MM.1S (cell line): ENCODE data around the gene DDN.
A peak's percentile ranks its signal among the peaks of the same experiment; 100 is the strongest.

Experiments used
- DNase-seq: peaks from one replicate; pipeline ENCODE4 v3.0.0-alpha.2; 2015
- H2AFZ ChIP-seq: fragments of 300-600 bp; sonication (generic); 2 replicates; pipeline ENCODE4 v1.6.0; 2016; ENCODE audit warnings: antibody characterized with exemption, low read length
- H3F3A ChIP-seq: fragments of 300-600 bp; sonication (generic); 2 replicates; pipeline ENCODE4 v1.6.1; 2016; ENCODE audit warnings: mild to moderate bottlenecking, antibody characterized with exemption, low read length, moderate library complexity, mixed read lengths; ENCODE audit not compliant: insufficient read depth
- H3K27ac ChIP-seq: fragments of 300-600 bp; sonication (generic); 2 replicates; pipeline ENCODE4 v1.5.1; 2016; ENCODE audit warnings: mild to moderate bottlenecking, low read length
- H3K27me3 ChIP-seq: fragments of 300-600 bp; sonication (generic); replicated peaks from 2 replicates; pipeline ENCODE4 v1.6.0; 2016; ENCODE audit warnings: low read length; ENCODE audit not compliant: insufficient read depth
- H3K36me3 ChIP-seq: fragments of 300-600 bp; sonication (generic); replicated peaks from 2 replicates; pipeline ENCODE4 v1.6.1; 2016; ENCODE audit warnings: mild to moderate bottlenecking, low read length, mixed read lengths; ENCODE audit not compliant: insufficient read depth
- H3K4me1 ChIP-seq: fragments of 300-600 bp; sonication (generic); 2 replicates; pipeline ENCODE4 v1.6.1; 2016; ENCODE audit warnings: low read length, mixed read lengths
- H3K4me2 ChIP-seq: fragments of 300-600 bp; sonication (generic); 2 replicates; pipeline ENCODE4 v1.6.0; 2016; ENCODE audit warnings: low read depth, low read length
- H3K4me3 ChIP-seq: fragments of 300-600 bp; sonication (generic); 2 replicates; pipeline ENCODE4 v1.5.1; 2016; ENCODE audit warnings: low read length, mixed read lengths
- H3K79me2 ChIP-seq: fragments of 300-600 bp; sonication (generic); 2 replicates; pipeline ENCODE4 v1.6.1; 2016; ENCODE audit warnings: mixed run types, low read length, mixed read lengths
- H3K9ac ChIP-seq: fragments of 300-600 bp; sonication (generic); 2 replicates; pipeline ENCODE4 v1.6.1; 2016; ENCODE audit warnings: low read length, mixed read lengths
- H3K9me2 ChIP-seq: fragments of 300-600 bp; sonication (generic); replicated peaks from 2 replicates; pipeline ENCODE4 v1.6.1; 2016; ENCODE audit warnings: mild to moderate bottlenecking, low read length, mixed read lengths; ENCODE audit not compliant: insufficient read depth
- H3K9me3 ChIP-seq: fragments of 300-600 bp; sonication (generic); replicated peaks from 2 replicates; pipeline ENCODE4 v1.6.1; 2016; ENCODE audit warnings: mild to moderate bottlenecking, low read length, mixed read lengths; ENCODE audit not compliant: insufficient read depth
- H4K20me1 ChIP-seq: fragments of 300-600 bp; sonication (generic); 2 replicates; pipeline ENCODE4 v1.6.1; 2016; ENCODE audit warnings: mild to moderate bottlenecking, low read length, moderate library complexity, mixed read lengths; ENCODE audit not compliant: insufficient read depth
- CTCF ChIP-seq: fragments of 300-600 bp; sonication (generic); IDR thresholded peaks from 2 replicates; pipeline ENCODE4 v1.5.1; 2016; ENCODE audit warnings: antibody characterized with exemption, low read length, mixed read lengths
- EZH2 ChIP-seq: fragments of 300-600 bp; sonication (generic); optimal IDR thresholded peaks from 2 replicates; pipeline ENCODE3; 2017; ENCODE audit warnings: low read depth, mild to moderate bottlenecking, antibody characterized with exemption, low read length, mixed read lengths
- EZH2phosphoT487 ChIP-seq: fragments of 300-600 bp; sonication (generic); IDR thresholded peaks from 2 replicates; pipeline ENCODE4 v1.6.1; 2018; ENCODE audit warnings: antibody characterized with exemption, low read length

The DDN gene

DNA sequence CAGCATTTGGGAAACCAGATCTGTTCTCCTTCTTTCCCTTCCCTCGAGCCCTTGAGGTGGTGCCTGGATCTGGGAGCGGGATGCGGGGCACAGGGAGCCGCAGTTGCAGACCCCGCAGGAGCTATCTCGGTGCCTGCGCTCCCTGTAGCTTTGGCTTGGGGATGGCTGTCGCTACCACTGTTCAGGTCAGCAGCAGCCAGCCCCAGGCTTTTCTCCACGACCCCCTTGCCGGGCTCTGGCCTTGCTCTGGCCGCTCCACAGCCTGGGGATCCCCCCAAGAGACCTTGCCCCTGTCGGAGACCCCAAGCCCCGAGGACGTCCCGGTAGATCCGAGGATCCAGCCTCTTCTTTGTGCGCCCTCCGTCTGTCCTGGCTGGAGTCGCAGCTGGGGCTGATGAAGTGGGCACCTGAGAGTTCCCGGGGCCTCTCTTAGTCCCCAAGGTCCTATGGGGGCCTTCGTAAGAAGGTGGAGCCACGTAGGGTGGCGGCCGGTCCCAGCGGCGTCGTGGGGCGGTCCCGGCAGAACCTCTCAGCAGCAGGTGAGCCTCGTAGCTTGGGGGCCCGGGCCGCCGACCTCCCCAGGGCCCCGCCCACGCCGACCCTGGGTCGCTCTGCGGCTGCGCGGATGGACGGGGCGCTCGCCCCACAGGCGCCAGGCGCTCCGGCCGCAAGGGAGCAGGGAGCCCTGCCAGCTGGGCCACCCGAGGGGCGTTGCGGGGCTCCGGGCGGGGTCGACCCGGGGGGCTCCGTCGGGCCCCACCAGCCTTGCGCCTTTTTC is 1.3 kb downstream of the DDN start:
- peak; percentile 44 for DNase-seq
- Histone ChIP-seq H3K9ac (peak overlapping the region; percentile 41; the same call in 1 of the 2 replicates), H3K9me2 (no peaks in the 10 kb centered on the region), H3K4me2 (peak overlapping the region; percentile 91), H3K27me3 (peaks cover 21% of the 10 kb centered on the region), H3K9me3 (no peaks in the 10 kb centered on the region), H3K27ac (no peak overlapping the region), H3K36me3 (no peaks in the 10 kb centered on the region), H3F3A (peaks cover 13% of the 10 kb centered on the region; the same call in 1 of the 2 replicates), H2AFZ (peak overlapping the region; percentile 86), H3K4me1 (peaks cover 8% of the 10 kb centered on the region), H3K4me3 (peak overlapping the region; percentile 68), H3K79me2 (no peaks in the 10 kb centered on the region), H4K20me1 (no peaks in the 10 kb centered on the region)
- TF ChIP-seq EZH2: no peak
- no peak for TF ChIP-seq CTCF
- no peak for TF ChIP-seq EZH2phosphoT487

- peak overlapping the region; percentile 46; the same call in 1 of the 2 replicates for H2AFZ ChIP-seq
Measured at GRCh38 chr12:48996794-48997718, 2.1 kb downstream of the DDN start.

More at GRCh38 chr12:48996794-48997718, 2.1 kb downstream of the DDN start:
- Histone ChIP-seq H3K36me3 (no peaks in the 10 kb centered on the region), H3K79me2 (no peaks in the 10 kb centered on the region), H3K9me3 (no peaks in the 10 kb centered on the region), H3K27me3 (peaks cover 21% of the 10 kb centered on the region), H3K4me3 (peak overlapping the region; percentile 40), H3K9me2 (no peaks in the 10 kb centered on the region), H3K27ac (no peak overlapping the region), H3K9ac (no peak overlapping the region), H4K20me1 (no peaks in the 10 kb centered on the region), H3K4me2 (peak overlapping the region; percentile 79), H3F3A (peaks cover 13% of the 10 kb centered on the region; the same call in 1 of the 2 replicates), H3K4me1 (peaks cover 8% of the 10 kb centered on the region)
- no peak for TF ChIP-seq EZH2phosphoT487
- peak; percentile 62 for TF ChIP-seq CTCF
- peak; percentile 59 for DNase-seq
